ENCODE data around the gene IFT57.

Gene IFT57

DNA sequence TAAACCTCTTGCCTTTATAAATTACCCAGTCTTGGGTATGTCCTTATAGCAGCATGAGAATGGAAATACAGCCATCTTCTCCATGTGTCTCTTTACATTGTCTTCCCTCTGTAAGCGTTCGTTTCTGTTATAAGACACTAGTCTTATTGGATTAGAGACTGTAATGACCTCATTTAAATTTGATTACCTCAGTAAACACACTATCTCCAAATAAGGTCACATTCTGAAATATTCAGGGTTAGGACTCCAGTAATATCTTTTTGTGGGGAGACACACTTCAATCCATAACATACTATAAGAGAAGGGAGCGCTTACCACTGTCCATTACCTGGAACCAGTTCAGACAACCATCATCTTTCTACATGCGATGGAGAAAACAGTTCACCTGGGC lies 97.1 kb downstream of the IFT57 start:
- no peak for DNase-seq (ENCODE audit: low read depth)

DNA sequence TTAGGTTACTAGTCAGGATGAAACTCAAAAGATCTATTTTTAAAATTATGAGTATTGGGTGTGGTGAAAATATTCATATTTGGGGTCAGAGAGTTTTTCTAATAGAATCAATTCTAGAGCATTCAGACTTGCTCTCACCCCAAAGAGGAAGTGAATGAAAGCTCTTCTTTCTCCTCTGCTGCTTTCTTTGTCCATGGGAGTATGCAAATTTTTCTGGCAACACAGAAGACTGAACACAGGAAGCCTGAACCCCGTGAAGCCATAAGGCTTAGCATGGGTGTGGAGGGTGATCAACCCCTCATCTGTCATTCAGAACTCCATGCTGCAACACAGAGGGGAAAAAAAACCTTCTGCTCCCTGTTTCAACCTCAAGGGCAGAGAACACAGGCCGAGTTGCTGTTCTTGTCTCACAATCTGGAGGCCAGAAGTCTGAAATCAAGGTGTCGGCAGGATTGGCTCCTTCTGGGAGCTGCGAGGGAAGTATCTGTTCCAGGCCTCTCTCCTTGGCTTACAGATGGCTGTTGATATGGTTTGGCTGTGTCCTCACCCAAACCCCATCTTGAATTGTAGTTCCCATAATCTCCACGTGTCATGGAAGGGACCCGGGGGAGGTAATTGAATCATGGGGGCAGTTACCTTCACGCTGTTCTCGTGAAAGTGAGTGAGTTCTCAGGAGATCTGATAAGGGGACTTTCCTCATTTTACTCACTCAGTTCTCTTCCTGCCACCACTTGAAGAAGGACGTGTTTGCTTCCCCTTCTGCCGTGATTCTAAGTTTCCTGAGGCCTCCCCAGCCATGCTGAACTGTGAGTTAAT lies 97.7 kb downstream of the IFT57 start:
- DNase-seq (ENCODE audit: low read depth) = no peak

DNA sequence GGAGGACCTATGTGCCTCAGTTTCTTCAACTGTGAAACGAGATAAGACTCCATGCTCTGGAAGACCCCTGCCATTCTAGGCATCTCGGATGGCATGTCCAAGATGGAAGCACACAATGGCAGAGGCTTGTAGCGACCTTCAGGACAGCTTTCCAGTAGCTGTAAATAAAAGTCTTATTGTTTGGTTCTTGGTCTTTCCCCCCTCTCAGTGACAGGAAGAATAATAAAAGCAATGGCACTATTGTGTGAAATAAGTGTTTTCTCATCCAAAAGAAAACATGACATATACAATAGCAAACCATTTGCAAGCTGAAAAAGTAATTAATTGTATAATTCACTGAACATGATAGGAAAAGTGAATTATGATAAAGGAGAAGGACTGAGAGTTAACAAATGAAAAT lies 98.9 kb downstream of the IFT57 start:
- DNase-seq (ENCODE audit: low read depth) = no peak

DNA sequence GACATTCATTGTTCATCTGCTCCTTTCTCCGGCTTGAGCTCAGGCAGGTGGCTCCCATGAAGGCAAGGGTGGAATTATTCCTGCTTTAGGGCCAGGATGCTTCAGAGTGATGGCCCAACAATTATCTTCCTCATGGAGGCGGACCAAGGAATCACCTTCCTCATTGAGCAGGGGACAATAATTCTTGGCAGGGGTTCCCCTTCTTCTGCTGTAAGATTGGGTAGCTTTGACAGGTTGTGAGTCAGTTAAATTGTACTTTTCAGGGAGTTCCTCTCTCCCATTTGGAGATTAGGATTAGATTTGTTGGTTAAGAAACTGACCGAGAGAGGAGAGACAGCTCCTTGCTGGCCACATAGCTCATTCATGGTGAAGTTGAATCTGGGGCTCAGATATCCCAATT lies 99.9 kb downstream of the IFT57 start:
- no peak for DNase-seq (ENCODE audit: low read depth)

- DNase-seq (ENCODE audit: low read depth) = no peak
Observed at GRCh38 chr3:108119398-108120104, 102.7 kb downstream of the IFT57 start.

- no peak for DNase-seq (ENCODE audit: low read depth)
Observed at GRCh38 chr3:108118038-108118768, 104.0 kb downstream of the IFT57 start.

DNA sequence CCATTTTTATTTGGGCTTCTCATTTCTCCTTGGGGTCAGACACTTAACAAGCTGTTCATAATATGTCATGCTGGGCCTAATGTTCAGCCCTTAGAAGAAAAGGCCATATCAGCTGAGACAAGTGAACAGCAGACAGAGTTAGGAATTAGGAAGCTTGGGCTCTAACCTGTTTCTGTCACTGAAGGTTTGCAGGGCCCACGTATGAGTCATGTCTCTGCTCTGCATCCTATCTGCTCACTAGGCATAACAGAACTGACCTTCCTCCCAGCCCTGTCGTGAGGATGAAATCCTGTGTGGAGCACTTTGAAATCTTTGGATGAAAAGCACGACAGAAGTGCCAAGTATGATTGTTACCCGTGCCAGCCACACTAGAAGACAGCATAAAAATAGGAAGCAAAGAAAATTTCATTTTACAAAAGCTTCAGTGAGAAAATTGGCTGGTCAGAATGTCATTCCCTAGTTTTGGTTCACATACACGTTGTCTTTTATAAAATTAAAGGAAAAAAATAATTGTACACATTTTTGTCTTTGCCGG lies 104.9 kb downstream of the IFT57 start:
- no peak for DNase-seq (ENCODE audit: low read depth)

GRCh38 chr3:108114423-108115065 lies 107.7 kb downstream of the IFT57 start:
- no peak for DNase-seq (ENCODE audit: low read depth)

- DNase-seq (ENCODE audit: low read depth) = no peak
Observed at GRCh38 chr3:108113975-108114374, 108.2 kb downstream of the IFT57 start.

DNA sequence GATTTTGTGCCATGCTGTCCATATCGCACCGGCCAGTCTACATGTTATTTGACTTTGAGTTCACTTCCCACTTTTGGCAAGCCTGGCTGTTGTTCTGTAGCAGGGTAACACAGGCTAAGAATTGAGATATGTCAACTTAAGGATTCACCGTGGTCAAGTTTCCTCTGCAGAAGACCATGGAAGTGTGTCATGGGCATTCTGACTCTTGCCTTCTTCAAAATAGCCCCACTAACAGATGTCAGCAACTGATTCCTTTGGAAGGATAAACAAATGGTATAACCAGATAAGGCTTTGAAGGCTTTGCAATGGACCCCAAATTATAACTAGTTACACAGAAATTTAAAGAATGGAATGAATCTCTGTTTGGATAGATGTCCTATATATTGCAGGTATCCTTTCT lies 111.3 kb downstream of the IFT57 start:
- DNase-seq (ENCODE audit: low read depth) = no peak

All from non-pigmented ciliary epithelial cell (primary cell).